Liver (tissue), 9 donors: ENCODE measurements around the gene LAGE3. TPM values are rescaled to one million over a fixed set of nuclear protein-coding genes. Genes with fewer than 3 reads are reported as not detected.

Experiments used
- DNase-seq: peaks from one replicate; pipeline ENCODE4 v3.0.0-alpha.2; 2017; ENCODE audit warnings: low spot score
- H3K27ac ChIP-seq, 2 donors: one replicate each; pipeline ENCODE4 v1.7.0; 2013; ENCODE audit warnings: inconsistent platforms in 2 of 2, low read length in 2 of 2, control low read depth in 1 of 2, low read depth in 1 of 2, mild to moderate bottlenecking in 1 of 2
- H3K27me3 ChIP-seq, 4 donors: one replicate each; pipeline versions ENCODE4 v1.6.1 to v1.7.0; 2013; ENCODE audit warnings: low read length in 3 of 4, inconsistent platforms in 1 of 4, mild to moderate bottlenecking in 1 of 4, moderate library complexity in 1 of 4; ENCODE audit not compliant: control insufficient read depth in 4 of 4, insufficient read depth in 4 of 4
- H3K36me3 ChIP-seq, 4 donors: one replicate each; pipeline versions ENCODE4 v1.6.1 to v1.7.0; 2013; ENCODE audit warnings: low read length in 3 of 4, mild to moderate bottlenecking in 3 of 4, low read depth in 1 of 4, moderate library complexity in 1 of 4; ENCODE audit not compliant: control insufficient read depth in 4 of 4, insufficient read depth in 3 of 4
- H3K4me1 ChIP-seq, 4 donors: one replicate each; pipeline versions ENCODE4 v1.6.1 to v1.7.0; 2013; ENCODE audit warnings: low read length in 3 of 4, mild to moderate bottlenecking in 3 of 4, moderate library complexity in 1 of 4; ENCODE audit not compliant: control insufficient read depth in 4 of 4, insufficient read depth in 4 of 4
- H3K4me3 ChIP-seq, 3 donors: one replicate each; pipeline versions ENCODE4 v1.6.1 to v1.7.0; 2013; ENCODE audit warnings: low read length in 3 of 3, control low read depth in 1 of 3, low read depth in 1 of 3, mild to moderate bottlenecking in 1 of 3
- H3K9ac ChIP-seq, 2 donors: one replicate each; pipeline ENCODE4 v1.7.0; 2013; ENCODE audit warnings: low read length in 2 of 2, mild to moderate bottlenecking in 2 of 2, moderate library complexity in 2 of 2, control low read depth in 1 of 2, low read depth in 1 of 2
- H3K9me3 ChIP-seq, 4 donors: one replicate each; pipeline versions ENCODE4 v1.6.1 to v1.7.0; 2013; ENCODE audit warnings: low read length in 3 of 4; ENCODE audit not compliant: control insufficient read depth in 4 of 4
- CTCF ChIP-seq: fragments of 150-350 bp; IDR thresholded peaks from 2 replicates; pipeline ENCODE4 v1.5.1; 2017; ENCODE audit warnings: improper control_type of control experiment, low read depth, low read length; ENCODE audit not compliant: missing input control
- EGR1 ChIP-seq, 2 donors: IDR thresholded peaks; 2 replicates each; pipeline ENCODE4 v1.6.1; 2016 to 2018; ENCODE audit warnings: antibody characterized with exemption in 2 of 2, low read depth in 2 of 2
- FOXA1 ChIP-seq: IDR thresholded peaks from 2 replicates; pipeline ENCODE4 v1.6.1; 2016; ENCODE audit warnings: antibody characterized with exemption
- FOXA2 ChIP-seq: IDR thresholded peaks from 2 replicates; pipeline ENCODE4 v1.6.1; 2016; ENCODE audit warnings: antibody characterized with exemption
- GABPA ChIP-seq, 2 donors: IDR thresholded peaks in 1 of 2; conservative IDR thresholded peaks in 1 of 2; 2 replicates each; pipeline ENCODE4 v1.6.1; 2016; ENCODE audit warnings: antibody characterized with exemption in 2 of 2, mild to moderate bottlenecking in 1 of 2, moderate library complexity in 1 of 2
- HNF4A ChIP-seq, 2 donors: conservative IDR thresholded peaks; 2 replicates each; pipeline ENCODE4 v1.6.1; 2016; ENCODE audit warnings: antibody characterized with exemption in 2 of 2, mild to moderate bottlenecking in 2 of 2
- HNF4G ChIP-seq: IDR thresholded peaks from 2 replicates; pipeline ENCODE4 v1.6.1; 2016; ENCODE audit warnings: antibody characterized with exemption
- JUND ChIP-seq, 2 donors: IDR thresholded peaks; 2 replicates each; pipeline ENCODE4 v1.6.1; 2016; ENCODE audit warnings: antibody characterized with exemption in 2 of 2
- NR2F2 ChIP-seq: IDR thresholded peaks from 2 replicates; pipeline ENCODE4 v1.6.1; 2016; ENCODE audit warnings: antibody characterized with exemption
- RXRA ChIP-seq, 2 donors: IDR thresholded peaks; 2 replicates each; pipeline ENCODE4 v1.6.1; 2017 to 2018; ENCODE audit warnings: antibody characterized with exemption in 2 of 2, mild to moderate bottlenecking in 1 of 2
- SP1 ChIP-seq: IDR thresholded peaks from 2 replicates; pipeline ENCODE4 v1.6.1; 2018; ENCODE audit warnings: antibody characterized with exemption, mild to moderate bottlenecking
- TAF1 ChIP-seq: conservative IDR thresholded peaks from 2 replicates; pipeline ENCODE4 v1.6.1; 2016; ENCODE audit warnings: antibody characterized with exemption, mild to moderate bottlenecking
- YY1 ChIP-seq: IDR thresholded peaks from 2 replicates; pipeline ENCODE4 v1.6.1; 2016; ENCODE audit warnings: antibody characterized with exemption, mild to moderate bottlenecking
- ZBTB33 ChIP-seq: IDR thresholded peaks from 2 replicates; pipeline ENCODE4 v1.6.1; 2016; ENCODE audit warnings: antibody characterized with exemption
- WGBS: extraction: QIAGEN DNeasy Blood & Tissue Kit; methylation state at CpG from one replicate; pipeline ENCODE4 v1.1.7; 2013; 5-methylcytosine and 5-hydroxymethylcytosine counted together
- polyA plus RNA-seq, 2 donors: library from polyadenylated mRNA; stranded (reverse) in 1 of 2; unstranded in 1 of 2; fragments of 200-250 nt in 1 of 2; fragments of >200 nt in 1 of 2; fragmentation: Nextera tagmentation in 1 of 2; extraction: Ambion mirVana in 1 of 2; gene quantifications; one replicate each; pipeline versions ENCODE4 v1.2.1 to v1.2.3, GENCODE V29; 2013 to 2015
- total RNA-seq, 2 donors: library from RNA; depleted of rRNA; stranded (reverse); fragments of >200 nt; gene quantifications; one replicate each; pipeline ENCODE4 v1.2.3, GENCODE V29; 2014
- TF ChIP-seq, protein P1 (sequence below): IDR thresholded peaks from 2 replicates; pipeline ENCODE4 v1.6.1; 2016; ENCODE audit warnings: antibody characterized with exemption
- TF ChIP-seq, protein P2 (sequence below): IDR thresholded peaks from 2 replicates; pipeline ENCODE4 v1.6.1; 2016; ENCODE audit warnings: antibody characterized with exemption
- TF ChIP-seq, protein P3 (sequence below): IDR thresholded peaks from 2 replicates; pipeline ENCODE4 v1.6.1; 2016; ENCODE audit warnings: antibody characterized with exemption, mild to moderate bottlenecking
- donor health status: healthy.
- donor health status: healthy.
- donor health status: healthy.
- donor health status: healthy.
- donor health status: healthy.

Gene LAGE3
- total and polyA plus RNA-seq, 4 donors, result 8.5 to 18.1 (median 12.7) TPM

DNA sequence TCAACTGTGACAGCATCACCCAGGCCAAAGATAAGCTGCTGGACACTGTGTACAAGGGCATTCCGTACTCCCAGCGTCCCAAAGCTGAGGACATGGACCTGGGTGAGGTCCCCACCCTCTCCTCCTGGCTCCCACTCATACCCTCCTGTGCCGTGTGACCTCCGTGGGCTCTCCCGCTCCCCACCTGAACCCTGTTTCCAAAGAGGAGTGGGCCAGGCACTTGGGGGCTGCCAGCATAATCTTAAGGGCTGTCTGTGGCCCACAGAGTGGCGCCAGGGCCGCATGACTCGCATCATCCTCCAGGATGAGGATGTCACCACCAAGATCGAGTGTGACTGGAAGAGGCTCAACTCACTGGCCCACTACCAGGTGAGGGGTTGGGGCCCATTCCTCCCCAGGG, 10.0 kb downstream of the LAGE3 start:
- Histone ChIP-seq H3K4me3 (no peak overlapping the region), H3K36me3 (peaks cover 0 to 2% (median 0%) of the 10 kb centered on the region in 4 donors)
- WGBS, result 96% methylated on average over 9 of the region's 9 CpGs

More for the DNA sequence above, 10.0 kb downstream of the LAGE3 start:
- Histone ChIP-seq H3K27me3 (no peaks in the 10 kb centered on the region), H3K9me3 (no peaks in the 10 kb centered on the region), H3K4me1 (no peaks in the 10 kb centered on the region), H3K9ac (no peak overlapping the region), H3K27ac (no peak overlapping the region)
- TF ChIP-seq SP1 (no peak), HNF4G (no peak), FOXA1 (no peak), HNF4A (conservative IDR thresholded peaks at IDR 0.05) (no peak), ZBTB33 (no peak), YY1 (no peak), RXRA (IDR thresholded peaks at IDR 0.05) (no peak), JUND (IDR thresholded peaks at IDR 0.05) (no peak), EGR1 (IDR thresholded peaks at IDR 0.05; ENCODE audit: low read depth in 2 of 2) (no peak), TAF1 (no peak), FOXA2 (no peak), CTCF (no peak), NR2F2 (no peak), GABPA (IDR thresholded peaks at IDR 0.05 in 1 of 2, conservative IDR thresholded peaks at IDR 0.05 in 1 of 2) (no peak)
- TF ChIP-seq, protein P1, sequence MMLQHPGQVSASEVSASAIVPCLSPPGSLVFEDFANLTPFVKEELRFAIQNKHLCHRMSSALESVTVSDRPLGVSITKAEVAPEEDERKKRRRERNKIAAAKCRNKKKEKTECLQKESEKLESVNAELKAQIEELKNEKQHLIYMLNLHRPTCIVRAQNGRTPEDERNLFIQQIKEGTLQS, result no peak
- TF ChIP-seq, protein P2, sequence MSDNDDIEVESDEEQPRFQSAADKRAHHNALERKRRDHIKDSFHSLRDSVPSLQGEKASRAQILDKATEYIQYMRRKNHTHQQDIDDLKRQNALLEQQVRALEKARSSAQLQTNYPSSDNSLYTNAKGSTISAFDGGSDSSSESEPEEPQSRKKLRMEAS, result no peak
- TF ChIP-seq, protein P3, sequence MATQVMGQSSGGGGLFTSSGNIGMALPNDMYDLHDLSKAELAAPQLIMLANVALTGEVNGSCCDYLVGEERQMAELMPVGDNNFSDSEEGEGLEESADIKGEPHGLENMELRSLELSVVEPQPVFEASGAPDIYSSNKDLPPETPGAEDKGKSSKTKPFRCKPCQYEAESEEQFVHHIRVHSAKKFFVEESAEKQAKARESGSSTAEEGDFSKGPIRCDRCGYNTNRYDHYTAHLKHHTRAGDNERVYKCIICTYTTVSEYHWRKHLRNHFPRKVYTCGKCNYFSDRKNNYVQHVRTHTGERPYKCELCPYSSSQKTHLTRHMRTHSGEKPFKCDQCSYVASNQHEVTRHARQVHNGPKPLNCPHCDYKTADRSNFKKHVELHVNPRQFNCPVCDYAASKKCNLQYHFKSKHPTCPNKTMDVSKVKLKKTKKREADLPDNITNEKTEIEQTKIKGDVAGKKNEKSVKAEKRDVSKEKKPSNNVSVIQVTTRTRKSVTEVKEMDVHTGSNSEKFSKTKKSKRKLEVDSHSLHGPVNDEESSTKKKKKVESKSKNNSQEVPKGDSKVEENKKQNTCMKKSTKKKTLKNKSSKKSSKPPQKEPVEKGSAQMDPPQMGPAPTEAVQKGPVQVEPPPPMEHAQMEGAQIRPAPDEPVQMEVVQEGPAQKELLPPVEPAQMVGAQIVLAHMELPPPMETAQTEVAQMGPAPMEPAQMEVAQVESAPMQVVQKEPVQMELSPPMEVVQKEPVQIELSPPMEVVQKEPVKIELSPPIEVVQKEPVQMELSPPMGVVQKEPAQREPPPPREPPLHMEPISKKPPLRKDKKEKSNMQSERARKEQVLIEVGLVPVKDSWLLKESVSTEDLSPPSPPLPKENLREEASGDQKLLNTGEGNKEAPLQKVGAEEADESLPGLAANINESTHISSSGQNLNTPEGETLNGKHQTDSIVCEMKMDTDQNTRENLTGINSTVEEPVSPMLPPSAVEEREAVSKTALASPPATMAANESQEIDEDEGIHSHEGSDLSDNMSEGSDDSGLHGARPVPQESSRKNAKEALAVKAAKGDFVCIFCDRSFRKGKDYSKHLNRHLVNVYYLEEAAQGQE, result no peak
- DNase-seq, result no peak
